SK-MEL-5 (cell line): ENCODE data around the gene NOSIP. TPM values are rescaled to one million over a fixed set of nuclear protein-coding genes. Genes with fewer than 3 reads are reported as not detected.

ENCODE experiments used
- DNase-seq: peaks from one replicate; pipeline ENCODE4 v3.0.0-alpha.2; 2016; ENCODE audit warnings: low read depth, low spot score
- in situ Hi-C: cut with HindIII; loops from 2 replicates; pipeline ENCODE4 v1.10.0; 2016; ENCODE audit warnings: low sequenced_read_pairs, high pct_unique_total_duplicates, low pct_unique_long_range_greater_than_20kb
- total RNA-seq: library from RNA; depleted of rRNA; stranded (reverse); fragments of >200 nt; shearing (Covaris generic); gene quantifications from 2 replicates; pipeline ENCODE4 v1.2.3, GENCODE V29; 2014

NOSIP gene
- total RNA-seq, 1 experiment from 2014 or later = 38.4 TPM

DNA sequence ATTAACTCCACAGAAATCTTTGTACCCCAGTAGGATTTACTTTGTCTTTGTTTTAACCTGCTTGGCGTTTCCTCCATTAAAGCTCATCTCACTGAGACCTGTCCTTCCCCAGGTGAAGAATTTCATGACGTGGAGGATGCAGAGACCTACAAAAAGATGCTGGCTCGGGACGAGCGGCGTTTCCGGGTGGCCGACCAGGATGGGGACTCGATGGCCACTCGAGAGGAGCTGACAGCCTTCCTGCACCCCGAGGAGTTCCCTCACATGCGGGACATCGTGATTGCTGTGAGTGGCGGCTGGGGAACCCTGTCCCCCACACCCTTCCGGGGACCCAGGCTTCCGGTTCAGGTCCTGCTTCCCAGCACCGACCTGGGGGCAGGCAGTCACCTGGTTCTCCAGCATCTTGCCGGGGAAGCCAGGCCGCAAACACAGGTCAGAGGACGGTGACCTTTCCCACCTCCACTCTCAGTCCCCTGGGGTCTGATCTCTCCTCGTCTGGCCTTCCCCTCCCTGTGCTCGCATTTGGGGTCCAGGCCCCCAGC, 43.4 kb downstream of the NOSIP start:
- in situ Hi-C loops = no loop called here
- DNase-seq = no peak

- in situ Hi-C loops = no loop called here
- no peak for DNase-seq
These were observed 45.5 kb downstream of the NOSIP start for GRCh38 chr19:49534632-49535385.

DNA sequence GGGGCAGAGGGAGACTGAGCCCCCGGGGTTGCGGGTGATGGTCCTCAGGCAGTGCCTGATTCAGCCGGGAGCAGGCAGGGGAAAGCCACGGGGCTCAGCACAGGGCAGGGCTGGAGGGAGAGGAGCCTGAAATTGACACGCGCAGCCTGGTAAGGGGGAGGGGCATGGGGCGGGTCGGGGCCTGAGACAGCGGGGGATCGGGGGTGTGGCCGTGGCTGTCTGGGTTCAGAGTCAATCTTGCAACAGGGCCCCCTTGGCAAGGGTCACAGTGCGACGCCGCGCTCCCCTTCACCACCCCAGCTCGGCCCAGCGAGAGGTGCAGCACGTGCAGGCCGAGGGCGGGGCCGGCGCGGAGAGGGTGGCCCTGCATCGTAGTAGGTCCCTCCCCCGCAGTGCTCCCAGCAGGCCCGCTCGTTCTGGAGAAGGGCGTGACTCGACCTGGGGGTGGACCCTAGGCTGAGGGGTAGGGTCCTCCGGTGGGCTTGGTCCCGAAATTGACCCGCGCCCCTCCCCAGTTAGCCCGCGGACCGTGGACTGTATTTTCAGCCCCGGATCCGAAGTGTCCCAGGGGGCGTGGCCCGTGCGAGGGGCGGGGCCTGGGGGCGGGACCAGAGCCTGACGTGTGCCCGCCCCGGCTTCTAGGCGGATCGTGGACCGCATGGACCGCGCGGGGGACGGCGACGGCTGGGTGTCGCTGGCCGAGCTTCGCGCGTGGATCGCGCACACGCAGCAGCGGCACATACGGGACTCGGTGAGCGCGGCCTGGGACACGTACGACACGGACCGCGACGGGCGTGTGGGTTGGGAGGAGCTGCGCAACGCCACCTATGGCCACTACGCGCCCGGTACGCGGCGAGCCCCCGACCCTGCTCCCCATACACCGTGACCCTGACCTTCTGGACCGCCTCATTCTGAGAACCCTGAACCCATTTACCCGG, 46.5 kb downstream of the NOSIP start:
- in situ Hi-C loops = no loop called here
- DNase-seq = peak; percentile 60

GRCh38 chr19:49530708-49531107, 49.6 kb downstream of the NOSIP start:
- DNase-seq = no peak
- in situ Hi-C loops = no loop called here

GRCh38 chr19:49528211-49528771, 52.1 kb downstream of the NOSIP start:
- in situ Hi-C loops = no loop called here
- no peak for DNase-seq

DNA sequence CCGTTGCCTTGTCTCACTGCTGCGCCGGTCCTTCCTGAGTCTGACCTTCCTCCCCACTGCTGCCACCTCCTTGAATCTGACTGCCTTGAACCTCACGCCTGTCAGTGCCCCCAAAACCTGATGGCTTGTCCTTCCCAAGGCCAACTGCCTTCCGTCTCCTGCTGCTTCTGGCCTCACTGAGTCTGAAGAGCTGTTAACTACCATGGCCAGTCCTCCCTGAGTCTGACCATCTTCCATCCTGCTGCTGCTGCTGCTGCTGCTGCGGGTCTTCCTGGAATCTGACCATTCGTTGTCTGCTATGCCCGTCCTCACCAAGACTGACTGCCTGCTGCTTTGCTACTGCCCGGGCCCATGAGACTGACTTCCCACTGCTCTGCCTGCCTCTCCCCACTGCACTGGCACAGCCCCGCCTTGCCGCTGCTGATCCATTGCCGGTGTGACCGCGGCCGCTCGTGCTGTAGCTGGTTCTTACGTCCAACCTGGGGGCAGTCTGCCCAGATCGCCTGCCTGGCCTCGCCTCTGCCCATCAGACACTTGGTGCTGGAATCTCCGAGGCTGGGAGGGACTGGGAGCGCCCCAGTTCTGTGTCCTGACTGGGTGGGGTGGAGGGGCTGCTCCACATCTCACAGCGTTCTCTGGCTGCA, 55.4 kb downstream of the NOSIP start:
- DNase-seq = no peak
- in situ Hi-C loops = no loop called here

- in situ Hi-C loops = no loop called here
- DNase-seq = no peak
These were observed 59.5 kb downstream of the NOSIP start for GRCh38 chr19:49520705-49521319.

GRCh38 chr19:49518033-49518432, 62.3 kb downstream of the NOSIP start:
- in situ Hi-C loops = no loop called here
- DNase-seq = no peak

DNA sequence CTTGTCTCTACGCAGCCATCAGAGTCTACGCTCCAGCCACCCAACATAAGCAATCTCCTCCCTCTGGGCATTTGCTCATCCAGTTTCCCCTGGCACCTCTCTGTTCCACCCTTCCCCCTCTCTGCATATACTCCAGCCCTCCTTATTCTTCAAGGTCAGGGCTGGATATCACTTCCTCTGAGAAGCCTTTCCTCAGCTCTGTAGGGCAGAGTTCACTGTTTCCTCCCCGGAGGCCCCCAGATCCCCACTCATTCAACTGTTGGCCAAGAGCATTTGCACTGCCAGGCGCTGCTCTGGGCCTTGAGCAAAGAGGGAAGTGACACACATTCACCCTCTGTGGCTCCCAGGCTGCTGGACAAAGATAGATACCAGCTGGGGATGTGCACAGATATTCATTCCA, 64.6 kb downstream of the NOSIP start:
- in situ Hi-C loops = no loop called here
- no peak for DNase-seq

- in situ Hi-C loops = no loop called here
- no peak for DNase-seq
These were observed 66.2 kb downstream of the NOSIP start for GRCh38 chr19:49514151-49514550.

DNA sequence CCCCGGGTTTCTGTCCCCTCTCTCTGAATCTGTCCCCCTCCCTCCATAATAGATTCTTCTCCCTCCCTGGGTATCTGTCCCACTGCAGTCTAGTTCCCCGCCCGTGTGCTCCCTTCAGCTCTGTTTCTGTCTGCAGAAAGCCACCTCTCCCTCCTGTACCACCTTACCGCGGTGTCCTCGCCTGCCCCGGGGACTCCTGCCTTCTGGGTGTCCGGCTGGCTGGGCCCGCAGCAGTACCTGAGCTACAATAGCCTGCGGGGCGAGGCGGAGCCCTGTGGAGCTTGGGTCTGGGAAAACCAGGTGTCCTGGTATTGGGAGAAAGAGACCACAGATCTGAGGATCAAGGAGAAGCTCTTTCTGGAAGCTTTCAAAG, 66.6 kb downstream of the NOSIP start:
- DNase-seq = no peak
- in situ Hi-C loops = no loop called here

DNA sequence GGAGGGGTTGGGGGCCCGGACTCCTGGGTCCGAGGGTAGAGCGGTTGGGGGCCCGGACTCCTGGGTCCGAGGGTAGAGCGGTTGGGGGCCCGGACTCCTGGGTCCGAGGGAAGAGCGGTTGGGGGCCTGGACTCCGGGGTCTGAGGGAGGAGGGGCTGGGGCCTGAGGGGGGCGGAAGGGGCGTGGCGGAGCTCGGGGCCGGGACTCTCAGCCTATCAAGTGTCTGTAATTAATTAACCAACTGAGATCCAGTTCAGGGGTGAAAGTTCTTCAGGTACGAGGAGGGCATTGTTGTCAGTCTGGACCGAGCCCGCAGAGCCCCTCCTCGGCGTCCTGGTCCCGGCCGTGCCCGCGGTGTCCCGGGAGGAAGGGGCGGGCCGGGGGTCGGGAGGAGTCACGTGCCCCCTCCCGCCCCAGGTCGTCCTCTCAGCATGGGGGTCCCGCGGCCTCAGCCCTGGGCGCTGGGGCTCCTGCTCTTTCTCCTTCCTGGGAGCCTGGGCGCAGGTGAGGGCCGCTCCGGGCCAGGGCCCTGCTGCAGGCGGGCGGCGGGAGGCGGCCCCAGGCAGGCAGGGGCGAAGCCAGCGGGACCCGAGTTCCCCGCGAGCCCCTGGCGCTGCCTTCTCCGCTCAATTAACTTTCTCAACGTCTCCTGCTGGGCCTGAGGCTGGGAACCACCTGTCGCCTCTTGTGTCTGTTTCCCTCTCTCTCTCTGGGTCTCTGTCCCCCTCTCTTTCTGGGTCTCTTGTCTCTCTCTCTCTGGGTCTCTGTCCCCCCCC, 67.2 kb downstream of the NOSIP start:
- in situ Hi-C loops = no loop called here
- no peak for DNase-seq

DNA sequence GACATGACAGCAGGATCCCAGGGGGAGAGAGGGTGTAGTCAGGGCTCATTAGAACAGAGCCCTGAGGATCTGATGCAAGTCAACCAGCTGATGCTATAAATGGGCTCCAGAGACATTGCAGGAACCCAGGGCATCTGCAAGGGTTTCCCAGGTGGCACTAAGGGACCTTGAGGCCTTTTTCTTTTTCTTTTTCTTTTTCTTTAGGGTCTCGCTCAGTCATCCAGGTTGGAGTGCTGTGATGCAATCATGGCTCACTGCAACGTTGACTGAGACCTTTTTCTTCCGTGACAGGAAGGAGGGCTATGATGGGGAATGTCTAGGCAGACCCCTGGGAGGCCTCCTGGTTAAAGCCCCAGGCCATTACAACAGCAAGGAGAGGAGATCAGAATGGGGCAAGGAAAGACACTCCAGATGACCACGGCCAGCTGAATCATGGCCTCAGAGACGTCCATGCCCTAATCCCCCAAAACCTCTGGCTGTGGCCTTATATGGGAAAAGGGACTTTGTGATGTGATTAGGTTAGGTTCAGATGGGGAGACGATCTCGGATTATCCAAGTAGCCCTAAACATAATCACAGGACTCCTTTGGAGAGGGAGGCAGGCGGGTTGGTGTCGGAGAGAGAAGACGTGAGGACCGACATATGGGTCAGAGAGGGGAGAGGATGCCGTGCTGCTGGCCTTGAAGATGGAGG, 72.4 kb downstream of the NOSIP start:
- in situ Hi-C loops = no loop called here
- DNase-seq = no peak

- in situ Hi-C loops = no loop called here
- peak; percentile 73 for DNase-seq
These were observed 73.7 kb downstream of the NOSIP start for GRCh38 chr19:49506575-49507105.
